HG02623 (cell line): ENCODE data around the gene USHBP1.
"Not testable (repeated sequence)": the region's sequence is repeated elsewhere in the genome, so short reads cannot be mapped to it uniquely, and the experiment has no call there.

Experiments
- ATAC-seq: cut with Tn5 transposase; IDR thresholded peaks from one replicate; pipeline ENCODE4 v1.9.1; 2021; ENCODE audit warnings: moderate library complexity; ENCODE audit not compliant: unreplicated experiment

USHBP1 gene

GRCh38 chr19:17296976-17297375 is 32.4 kb upstream of the USHBP1 start:
- ATAC-seq = no peak

GRCh38 chr19:17296273-17296672 is 31.7 kb upstream of the USHBP1 start:
- no peak for ATAC-seq

DNA sequence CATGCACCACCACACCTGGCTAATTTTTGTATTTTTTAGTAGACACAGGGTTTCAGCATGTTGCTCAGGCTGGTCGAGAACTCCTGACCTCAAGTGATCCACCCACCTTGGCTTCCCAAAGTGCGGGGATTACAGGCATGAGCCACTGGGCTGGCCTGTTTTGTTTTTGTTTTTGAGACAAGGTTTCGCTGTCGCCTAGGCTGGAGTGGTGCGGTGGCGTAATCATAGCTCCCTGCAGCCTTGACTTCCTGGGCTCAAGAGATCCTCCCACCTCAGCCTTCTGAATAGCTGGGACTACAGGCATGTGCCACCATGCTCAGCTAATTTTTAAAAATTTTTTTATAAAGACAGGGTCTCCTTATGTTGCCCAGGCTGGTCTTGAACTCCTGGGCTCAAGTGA is 31.0 kb upstream of the USHBP1 start:
- not testable (repeated sequence) for ATAC-seq

DNA sequence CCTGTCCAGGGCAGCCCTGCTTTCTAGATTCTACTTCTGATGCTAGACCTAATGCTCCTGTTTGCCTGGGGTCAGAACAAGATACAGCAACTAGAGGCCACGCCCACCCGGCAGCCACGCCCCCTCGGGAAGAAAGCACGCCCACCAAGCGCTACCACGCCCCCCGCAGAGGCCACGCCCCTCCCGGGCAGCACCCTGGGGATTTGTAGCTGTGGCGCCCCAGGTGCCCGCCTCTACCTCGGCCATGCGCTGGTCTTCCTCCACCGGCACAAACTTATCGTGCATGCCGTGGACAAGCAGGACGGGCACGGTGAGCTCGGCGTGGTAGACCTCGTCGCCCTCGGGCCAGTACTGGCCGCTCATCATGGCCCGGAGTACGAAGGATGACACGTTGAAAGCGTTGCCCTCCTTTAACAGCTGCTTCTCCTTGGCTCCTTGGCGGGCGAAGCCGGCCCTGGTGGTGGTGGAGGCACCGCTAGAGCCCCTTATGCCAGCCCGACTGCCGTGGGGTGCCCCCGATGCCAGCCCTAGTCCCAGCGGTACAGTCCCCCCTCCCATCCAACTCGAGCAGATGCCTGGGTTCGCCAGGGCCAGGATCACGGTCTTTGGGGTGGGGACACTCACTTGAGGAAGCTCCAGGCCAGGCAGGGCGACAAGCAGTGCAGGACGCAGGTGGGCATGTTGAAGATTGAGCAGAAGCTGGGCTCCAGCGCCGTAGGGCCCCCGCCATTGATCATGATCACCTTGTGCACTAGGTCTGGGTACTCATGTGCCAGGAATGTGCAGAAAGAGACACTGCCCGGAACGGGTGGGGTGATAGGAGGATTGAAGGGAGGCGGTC is 29.7 kb upstream of the USHBP1 start:
- no peak for ATAC-seq

GRCh38 chr19:17293605-17294004 is 29.1 kb upstream of the USHBP1 start:
- no peak for ATAC-seq

- ATAC-seq = peak; percentile 65
Measured at GRCh38 chr19:17292301-17293074, 27.9 kb upstream of the USHBP1 start.

DNA sequence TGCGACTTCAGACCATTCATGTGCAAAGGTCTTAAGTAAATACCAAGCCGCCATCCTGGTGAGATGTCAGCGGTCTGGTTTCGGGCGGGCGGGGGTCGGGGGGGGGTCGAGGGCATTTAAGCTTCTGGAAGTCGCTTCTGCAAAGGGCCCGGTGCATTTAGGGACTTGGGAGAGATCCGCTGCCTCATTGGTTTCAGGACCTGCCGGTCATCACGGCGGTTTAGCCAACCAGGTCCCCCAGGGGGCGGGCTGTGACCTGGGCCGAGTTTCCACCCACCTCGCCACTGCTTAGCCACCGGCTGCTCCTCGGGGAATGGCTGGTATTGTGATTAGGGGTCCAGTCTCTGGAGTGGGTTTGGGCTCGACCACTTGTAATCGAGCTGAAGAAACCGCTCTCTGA is 24.9 kb upstream of the USHBP1 start:
- no peak for ATAC-seq

DNA sequence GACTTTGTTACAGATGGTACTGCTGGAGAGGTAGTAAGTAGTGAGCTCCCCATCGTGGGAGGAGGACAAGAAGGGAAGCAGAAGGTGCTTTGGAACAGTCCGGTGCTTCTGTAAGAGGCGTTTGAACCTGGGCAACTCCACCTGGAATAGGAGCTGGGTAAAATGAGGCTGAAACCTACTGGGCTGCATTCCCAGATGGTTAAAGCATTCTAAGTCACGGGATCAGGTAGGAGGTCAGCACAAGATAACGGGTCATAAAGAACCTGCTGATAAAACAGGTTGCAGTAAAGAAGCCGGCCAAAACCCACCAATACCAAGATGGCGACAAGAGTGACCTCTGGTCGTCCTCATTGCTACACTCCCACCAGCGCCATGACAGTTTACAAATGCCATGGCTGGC is 22.2 kb upstream of the USHBP1 start:
- ATAC-seq = no peak

- ATAC-seq = no peak
Measured at GRCh38 chr19:17286263-17286662, 21.7 kb upstream of the USHBP1 start.

GRCh38 chr19:17285415-17286135 is 21.0 kb upstream of the USHBP1 start:
- no peak for ATAC-seq

GRCh38 chr19:17283504-17283996 is 19.0 kb upstream of the USHBP1 start:
- ATAC-seq = no peak

- peak; percentile 68 for ATAC-seq
Measured at GRCh38 chr19:17282488-17283125, 18.1 kb upstream of the USHBP1 start.

DNA sequence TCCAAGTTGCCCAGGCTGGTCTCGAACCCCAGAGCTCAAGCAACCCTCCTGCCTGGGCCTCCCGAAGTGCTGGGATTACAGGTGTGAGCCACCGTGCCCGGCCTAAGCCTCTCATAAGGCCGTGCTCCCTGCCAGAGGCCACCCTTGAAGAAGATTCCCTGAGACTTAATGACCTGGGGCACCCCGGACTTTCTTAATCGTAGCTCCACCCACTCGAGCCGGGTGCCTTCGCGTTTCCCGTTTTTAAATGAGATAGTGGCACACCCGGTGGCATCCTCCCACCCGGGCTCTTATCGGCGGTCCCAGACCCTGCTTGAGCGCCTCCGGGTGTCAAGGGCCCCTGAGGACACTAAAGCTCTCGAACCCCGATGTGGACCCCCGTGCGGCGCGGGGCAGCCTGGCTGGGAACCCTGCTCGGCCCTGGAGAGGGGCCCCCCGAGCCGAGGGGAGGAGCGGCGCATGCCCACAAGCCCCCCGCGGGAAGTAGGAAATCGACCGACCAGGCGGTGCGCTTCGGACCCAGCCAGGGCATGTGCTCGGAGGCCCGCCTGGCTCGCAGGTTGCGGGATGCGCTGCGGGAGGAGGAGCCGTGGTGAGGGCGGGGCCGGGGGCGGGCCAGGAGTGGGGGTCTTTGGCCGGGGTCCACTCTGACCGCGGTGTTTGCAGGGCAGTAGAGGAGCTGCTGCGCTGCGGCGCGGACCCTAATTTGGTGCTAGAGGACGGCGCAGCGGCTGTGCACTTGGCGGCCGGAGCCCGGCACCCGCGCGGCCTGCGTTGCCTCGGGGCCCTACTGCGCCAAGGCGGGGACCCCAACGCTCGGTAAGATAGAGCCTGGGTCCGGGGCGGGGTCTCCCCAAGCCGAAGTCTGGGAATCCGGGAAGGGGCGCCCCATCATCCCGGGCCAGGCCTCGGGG is 17.1 kb upstream of the USHBP1 start, which contains the start of gene ANKLE1:
TSS of gene ANKLE1 (plus strand) at position 511 of the 914 bp plus-strand sequence. CDS start at position 531, 20 bp downstream.
- ATAC-seq = no peak

GRCh38 chr19:17279436-17279835 is 14.9 kb upstream of the USHBP1 start:
- no peak for ATAC-seq

DNA sequence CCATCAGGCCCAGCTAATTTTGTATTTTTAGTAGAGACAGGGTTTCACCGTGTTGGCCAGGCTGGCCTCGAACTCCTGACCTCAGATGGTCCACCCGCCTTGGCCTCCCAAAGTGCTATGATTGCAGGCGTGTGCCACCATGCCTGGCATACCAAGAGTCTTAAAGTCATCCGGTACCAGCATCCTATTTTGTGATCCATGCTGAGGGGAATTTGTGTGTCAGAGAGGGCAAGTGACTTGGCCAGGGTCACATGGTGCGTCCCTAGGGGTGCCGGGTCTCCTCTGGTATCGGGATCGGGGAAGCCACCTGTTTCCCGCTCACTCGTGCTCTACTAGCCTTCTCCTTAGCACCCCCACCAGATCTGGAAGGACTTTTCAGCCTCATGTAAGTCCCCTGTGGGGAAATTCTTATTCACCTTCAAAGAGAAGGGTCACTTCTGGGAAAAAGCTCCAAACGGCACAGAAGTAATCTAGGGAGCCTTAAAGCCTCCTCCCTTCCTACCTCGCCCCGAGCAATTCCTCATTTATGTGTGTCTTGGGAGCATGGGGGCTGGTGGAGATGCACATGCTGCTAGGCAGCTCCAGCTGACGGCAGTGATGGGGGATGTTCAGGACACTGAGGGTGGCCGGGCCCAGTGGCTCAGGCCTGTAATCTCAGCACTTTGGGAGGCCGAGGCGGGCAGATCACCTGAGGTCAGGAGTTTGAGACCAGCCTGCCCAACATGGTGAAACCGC is 11.1 kb upstream of the USHBP1 start:
- ATAC-seq = no peak

- not testable (repeated sequence) for ATAC-seq
Measured at GRCh38 chr19:17274892-17275291, 10.3 kb upstream of the USHBP1 start.

DNA sequence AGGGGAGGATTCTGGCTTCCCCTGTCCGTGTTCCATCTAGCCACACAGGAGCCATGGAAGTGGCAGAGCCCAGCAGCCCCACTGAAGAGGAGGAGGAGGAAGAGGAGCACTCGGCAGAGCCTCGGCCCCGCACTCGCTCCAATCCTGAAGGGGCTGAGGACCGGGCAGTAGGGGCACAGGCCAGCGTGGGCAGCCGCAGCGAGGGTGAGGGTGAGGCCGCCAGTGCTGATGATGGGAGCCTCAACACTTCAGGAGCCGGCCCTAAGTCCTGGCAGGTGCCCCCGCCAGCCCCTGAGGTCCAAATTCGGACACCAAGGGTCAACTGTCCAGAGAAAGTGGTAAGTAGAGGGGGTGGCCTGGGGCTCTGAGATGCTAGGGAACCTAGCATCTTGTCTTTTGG is 4.2 kb upstream of the USHBP1 start:
- no peak for ATAC-seq

DNA sequence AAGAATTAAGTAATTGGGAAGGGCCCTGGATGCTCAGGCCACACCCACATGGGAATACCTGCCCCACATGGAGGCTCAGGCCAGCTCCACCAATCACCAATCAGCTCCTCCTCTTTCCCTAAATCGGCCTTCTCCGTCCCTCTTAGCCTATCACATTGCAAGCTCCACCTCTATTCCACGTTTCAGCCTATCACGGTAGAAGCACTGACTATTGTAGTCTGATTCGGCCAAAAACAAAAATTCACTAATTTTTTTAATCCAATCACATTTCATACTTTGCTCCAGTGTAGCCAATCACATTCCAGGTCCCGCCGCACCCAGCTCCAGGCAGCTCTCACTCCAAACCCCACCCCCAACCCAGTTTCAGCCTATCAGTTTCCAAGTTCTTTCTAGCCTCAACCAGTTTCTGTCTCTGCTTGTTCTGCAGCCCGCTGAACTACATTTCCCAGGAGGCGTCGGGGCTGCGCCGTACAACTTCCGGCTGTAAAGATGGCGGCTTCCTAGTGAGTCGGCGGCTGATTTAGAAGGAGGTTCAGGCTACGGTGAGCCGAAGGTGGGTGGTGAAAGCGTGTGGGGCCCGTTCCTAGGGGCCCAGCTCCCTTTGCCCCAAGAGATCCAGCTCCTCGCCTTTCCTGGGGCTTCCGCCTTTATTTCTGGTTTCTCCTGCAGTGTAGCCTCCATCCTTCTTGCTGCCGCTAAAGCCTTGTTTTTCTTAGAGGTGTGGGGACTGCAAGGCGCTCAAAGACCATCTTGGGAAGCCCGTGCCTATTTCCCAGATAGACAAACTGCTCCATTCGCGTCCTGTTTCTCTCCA is 2.6 kb upstream of the USHBP1 start, which contains the start of gene BABAM1:
TSS of gene BABAM1 (plus strand) at position 469 of the 814 bp plus-strand sequence. CDS start 1,364 bp downstream, outside the sequence.
- ATAC-seq = peak; percentile 88
